ENCODE results near the gene NTHL1.
A peak's percentile ranks its signal among the peaks of the same experiment; 100 is the strongest.

The NTHL1 gene

DNA sequence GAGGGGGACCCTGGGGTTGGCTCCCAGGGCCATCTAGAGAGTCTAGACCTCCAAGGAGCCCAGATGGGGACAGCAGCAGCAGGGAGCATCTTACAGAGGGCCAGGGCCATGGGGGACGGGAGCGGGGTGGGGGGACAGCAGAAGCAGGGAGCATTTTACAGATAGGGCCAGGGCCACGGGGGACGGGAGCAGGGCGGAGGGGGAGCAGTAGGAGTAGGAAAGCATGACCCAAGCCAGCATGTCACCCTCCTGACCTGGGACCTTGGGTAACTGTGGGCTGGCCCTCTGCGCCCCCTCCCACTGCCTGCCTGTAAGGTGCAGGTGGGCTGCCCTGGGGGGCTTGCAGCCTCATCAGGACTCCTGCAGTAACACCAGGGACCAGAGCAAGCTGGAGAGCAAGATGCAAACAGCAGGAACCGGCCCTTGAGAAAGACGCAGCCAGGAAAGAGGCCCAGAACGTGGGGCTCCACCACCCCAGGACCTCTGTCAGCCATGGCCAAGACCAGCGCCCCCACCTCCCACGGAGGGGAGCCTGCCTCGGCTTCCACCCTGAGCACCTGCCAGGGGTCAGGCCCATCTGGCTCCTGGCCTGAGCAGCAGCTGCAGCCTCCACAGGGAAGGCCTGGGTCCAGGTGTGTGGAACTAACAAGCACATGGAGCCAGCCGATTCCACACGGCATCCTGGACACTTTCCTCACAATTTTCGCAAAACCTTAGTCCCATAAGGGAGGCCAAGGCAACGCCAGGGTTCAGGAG lies 40.4 kb downstream of the NTHL1 start:
- H3K27me3 ChIP-seq (ENCODE audit: control insufficient read depth, low read length): no peaks in the 10 kb centered on the region
- TF ChIP-seq, protein P1, sequence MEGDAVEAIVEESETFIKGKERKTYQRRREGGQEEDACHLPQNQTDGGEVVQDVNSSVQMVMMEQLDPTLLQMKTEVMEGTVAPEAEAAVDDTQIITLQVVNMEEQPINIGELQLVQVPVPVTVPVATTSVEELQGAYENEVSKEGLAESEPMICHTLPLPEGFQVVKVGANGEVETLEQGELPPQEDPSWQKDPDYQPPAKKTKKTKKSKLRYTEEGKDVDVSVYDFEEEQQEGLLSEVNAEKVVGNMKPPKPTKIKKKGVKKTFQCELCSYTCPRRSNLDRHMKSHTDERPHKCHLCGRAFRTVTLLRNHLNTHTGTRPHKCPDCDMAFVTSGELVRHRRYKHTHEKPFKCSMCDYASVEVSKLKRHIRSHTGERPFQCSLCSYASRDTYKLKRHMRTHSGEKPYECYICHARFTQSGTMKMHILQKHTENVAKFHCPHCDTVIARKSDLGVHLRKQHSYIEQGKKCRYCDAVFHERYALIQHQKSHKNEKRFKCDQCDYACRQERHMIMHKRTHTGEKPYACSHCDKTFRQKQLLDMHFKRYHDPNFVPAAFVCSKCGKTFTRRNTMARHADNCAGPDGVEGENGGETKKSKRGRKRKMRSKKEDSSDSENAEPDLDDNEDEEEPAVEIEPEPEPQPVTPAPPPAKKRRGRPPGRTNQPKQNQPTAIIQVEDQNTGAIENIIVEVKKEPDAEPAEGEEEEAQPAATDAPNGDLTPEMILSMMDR (IDR thresholded peaks at IDR 0.05; ENCODE audit: low read depth, low read length, poor library complexity, severe bottlenecking): no peak
- no peak for TF ChIP-seq EZH2phosphoT487 (IDR thresholded peaks at IDR 0.05; ENCODE audit: borderline replicate concordance, low read length)
- peaks cover 69% of the 10 kb centered on the region for H3K36me3 ChIP-seq (ENCODE audit: control insufficient read depth, low read length)
- H3K4me2 ChIP-seq (ENCODE audit: low read length): peak overlapping the region; percentile 93
- H3K27ac ChIP-seq (ENCODE audit: low read depth, low read length): peak overlapping the region; percentile 59
- no peaks in the 10 kb centered on the region for H3K9me2 ChIP-seq (replicated peaks; ENCODE audit: control insufficient read depth, low read length)
- H3K9me3 ChIP-seq (ENCODE audit: control insufficient read depth, insufficient read depth, low read length): no peaks in the 10 kb centered on the region
- peaks cover 38% of the 10 kb centered on the region for H4K20me1 ChIP-seq (ENCODE audit: control insufficient read depth, insufficient read depth, low read depth, low read length)
- peak overlapping the region; percentile 88 for H3K4me3 ChIP-seq (ENCODE audit: low read length)
- peaks cover 84% of the 10 kb centered on the region for H3K79me2 ChIP-seq (ENCODE audit: control insufficient read depth, low read length)
- H3F3A ChIP-seq (ENCODE audit: control insufficient read depth, insufficient read depth): no peaks in the 10 kb centered on the region
- peaks cover 50% of the 10 kb centered on the region for H3K4me1 ChIP-seq (ENCODE audit: control insufficient read depth, low read length)

DNA sequence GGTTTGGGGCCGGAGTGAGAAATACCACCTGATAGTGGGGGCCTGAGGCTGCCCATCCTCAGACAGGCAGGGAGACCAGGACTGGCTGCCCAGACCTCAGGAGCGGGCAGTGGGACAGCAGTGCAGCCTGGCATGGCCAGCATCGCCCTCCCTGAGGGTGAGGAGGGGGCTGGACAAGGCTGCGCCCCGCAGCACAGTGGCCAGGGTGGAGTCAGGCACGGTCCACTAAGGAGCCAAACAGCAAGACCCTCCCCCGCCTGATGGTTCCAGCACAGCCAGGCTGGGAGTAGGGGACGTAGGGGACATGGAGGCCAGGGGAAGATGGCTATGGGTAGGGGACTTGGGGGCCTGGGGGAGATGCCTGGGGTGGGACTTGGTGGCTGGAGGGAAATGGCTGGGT lies 41.3 kb downstream of the NTHL1 start:
- no peaks in the 10 kb centered on the region for H3K9me3 ChIP-seq (ENCODE audit: control insufficient read depth, insufficient read depth, low read length)
- TF ChIP-seq, protein P1 (IDR thresholded peaks at IDR 0.05; ENCODE audit: low read depth, low read length, poor library complexity, severe bottlenecking): no peak
- TF ChIP-seq EZH2phosphoT487 (IDR thresholded peaks at IDR 0.05; ENCODE audit: borderline replicate concordance, low read length): no peak
- H3K27ac ChIP-seq (ENCODE audit: low read depth, low read length): no peak overlapping the region
- H3K4me1 ChIP-seq (ENCODE audit: control insufficient read depth, low read length): peaks cover 50% of the 10 kb centered on the region
- peak overlapping the region; percentile 93; the same call in 1 of the 2 replicates for H3K4me2 ChIP-seq (ENCODE audit: low read length)
- peaks cover 38% of the 10 kb centered on the region for H4K20me1 ChIP-seq (ENCODE audit: control insufficient read depth, insufficient read depth, low read depth, low read length)
- peaks cover 78% of the 10 kb centered on the region for H3K36me3 ChIP-seq (ENCODE audit: control insufficient read depth, low read length)
- no peak overlapping the region for H3K4me3 ChIP-seq (ENCODE audit: low read length)
- H3K27me3 ChIP-seq (ENCODE audit: control insufficient read depth, low read length): no peaks in the 10 kb centered on the region
- no peaks in the 10 kb centered on the region for H3K9me2 ChIP-seq (replicated peaks; ENCODE audit: control insufficient read depth, low read length)
- H3F3A ChIP-seq (ENCODE audit: control insufficient read depth, insufficient read depth): no peaks in the 10 kb centered on the region
- H3K79me2 ChIP-seq (ENCODE audit: control insufficient read depth, low read length): peaks cover 92% of the 10 kb centered on the region

DNA sequence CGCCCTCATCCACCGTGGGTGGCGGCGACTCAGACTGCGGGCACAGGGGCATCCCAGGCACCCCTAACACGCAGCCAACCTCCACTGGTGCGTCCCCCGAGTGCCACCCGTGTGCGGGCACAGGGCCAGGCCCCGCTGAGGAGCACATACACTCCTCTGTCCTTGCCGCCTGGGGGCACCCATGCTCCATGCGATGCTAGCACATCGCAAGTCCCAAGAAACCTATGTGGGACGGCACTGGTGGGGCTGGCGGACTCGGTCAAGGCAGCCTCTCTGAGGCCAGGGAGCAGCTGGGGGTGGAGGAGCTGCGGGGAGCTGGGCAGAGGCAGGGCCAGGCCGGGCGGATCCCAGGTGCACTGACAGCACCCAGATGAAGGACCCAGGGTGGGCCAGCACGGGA lies 42.0 kb downstream of the NTHL1 start:
- Histone ChIP-seq H3K36me3 (ENCODE audit: control insufficient read depth, low read length) (peaks cover 85% of the 10 kb centered on the region), H3K27me3 (ENCODE audit: control insufficient read depth, low read length) (no peaks in the 10 kb centered on the region), H3F3A (ENCODE audit: control insufficient read depth, insufficient read depth) (no peaks in the 10 kb centered on the region), H3K4me2 (ENCODE audit: low read length) (no peak overlapping the region), H4K20me1 (ENCODE audit: control insufficient read depth, insufficient read depth, low read depth, low read length) (peaks cover 38% of the 10 kb centered on the region), H3K79me2 (ENCODE audit: control insufficient read depth, low read length) (peaks cover 90% of the 10 kb centered on the region), H3K9me2 (replicated peaks; ENCODE audit: control insufficient read depth, low read length) (no peaks in the 10 kb centered on the region), H3K4me3 (ENCODE audit: low read length) (no peak overlapping the region), H3K27ac (ENCODE audit: low read depth, low read length) (no peak overlapping the region), H3K4me1 (ENCODE audit: control insufficient read depth, low read length) (peaks cover 47% of the 10 kb centered on the region), H3K9me3 (ENCODE audit: control insufficient read depth, insufficient read depth, low read length) (no peaks in the 10 kb centered on the region)
- no peak for TF ChIP-seq EZH2phosphoT487 (IDR thresholded peaks at IDR 0.05; ENCODE audit: borderline replicate concordance, low read length)
- TF ChIP-seq, protein P1 (IDR thresholded peaks at IDR 0.05; ENCODE audit: low read depth, low read length, poor library complexity, severe bottlenecking): no peak

All from DOHH2 (cell line).